ENCODE data around the gene GPS2.

The GPS2 gene

GRCh38 chr17:7293159-7293558 is 22.0 kb downstream of the GPS2 start:
- no peak for DNase-seq (ENCODE audit: low spot score)

DNA sequence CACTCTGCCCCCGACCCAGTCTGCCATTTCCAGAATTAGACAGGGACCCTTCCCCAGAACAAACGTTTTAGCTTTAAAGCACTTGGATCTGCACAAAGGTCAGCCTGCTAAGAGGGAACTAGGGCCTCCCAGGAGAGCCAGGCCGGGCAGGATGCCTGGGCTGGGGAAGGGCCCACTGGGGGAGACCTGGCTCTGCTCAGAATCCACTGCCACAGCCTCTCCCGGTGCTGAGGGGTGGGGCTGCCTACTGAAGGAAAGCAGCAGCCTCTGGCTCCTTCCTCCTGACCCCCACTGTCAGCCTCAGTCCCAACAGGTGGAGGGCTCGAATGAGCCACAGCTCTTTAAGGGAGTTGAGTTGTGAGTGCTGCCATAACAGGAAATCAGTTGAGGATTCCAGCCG is 22.4 kb downstream of the GPS2 start:
- DNase-seq (ENCODE audit: low spot score), result no peak

- no peak for DNase-seq (ENCODE audit: low spot score)
These were observed 23.0 kb downstream of the GPS2 start for GRCh38 chr17:7292194-7292593.

DNA sequence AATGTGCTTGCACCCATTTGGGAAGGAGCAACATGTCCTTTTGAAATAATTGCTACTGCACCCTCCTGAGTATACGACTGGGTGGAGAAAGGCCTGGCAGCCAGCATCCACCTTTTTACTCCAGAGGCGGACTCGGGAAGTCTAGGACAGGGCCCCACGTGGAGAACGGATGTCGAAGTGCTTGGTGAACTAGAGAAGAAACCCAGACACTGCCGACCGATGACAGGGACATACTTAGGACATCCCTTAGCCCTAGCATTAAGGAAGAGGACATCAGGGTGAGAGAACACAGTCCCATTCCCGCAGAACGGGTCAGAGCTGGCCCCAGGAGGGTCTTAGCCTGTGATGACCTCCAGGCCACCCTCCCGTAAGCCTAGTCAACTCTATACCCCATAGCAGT is 24.5 kb downstream of the GPS2 start:
- DNase-seq (ENCODE audit: low spot score), result no peak

GRCh38 chr17:7290166-7290565 is 25.0 kb downstream of the GPS2 start:
- no peak for DNase-seq (ENCODE audit: low spot score)

DNA sequence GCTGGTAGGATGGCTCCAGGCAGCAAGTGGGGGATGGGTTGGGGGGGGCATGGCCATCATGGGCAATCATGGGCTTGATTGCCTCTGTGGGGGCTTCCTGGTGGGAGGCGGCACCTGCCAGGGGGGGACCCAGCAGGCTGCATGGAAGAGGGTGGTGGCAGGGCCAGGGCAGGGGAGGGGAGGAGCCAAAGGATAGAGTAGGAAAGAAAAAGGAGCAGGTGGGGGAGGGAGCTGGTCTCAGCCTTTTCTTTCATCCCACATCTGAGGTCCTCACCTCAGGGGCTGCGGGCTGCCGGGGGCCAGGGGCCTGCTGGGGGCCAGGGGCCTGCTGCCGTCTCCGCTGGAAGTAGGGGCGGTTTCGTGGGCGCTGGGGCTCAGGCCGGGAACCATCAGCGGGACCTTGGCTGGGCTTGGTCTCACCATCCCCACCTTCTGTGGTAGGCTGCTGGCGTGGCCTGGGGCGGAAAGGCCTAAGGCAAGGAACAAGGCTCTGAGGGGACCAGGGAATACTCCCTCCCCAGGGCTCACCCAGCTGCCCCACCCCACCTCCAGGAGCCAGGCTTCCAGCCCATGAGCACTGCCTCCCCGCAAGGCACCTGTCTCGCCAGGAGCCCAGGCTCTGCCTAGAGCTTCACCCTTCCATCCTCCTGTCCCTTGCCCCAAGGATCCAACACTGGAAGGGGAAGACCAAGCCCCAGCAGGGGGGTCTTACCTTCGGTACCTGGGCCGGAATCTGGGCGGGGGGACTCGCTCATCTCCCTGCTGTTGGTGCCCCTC is 25.7 kb downstream of the GPS2 start:
- DNase-seq (ENCODE audit: low spot score), result no peak

GRCh38 chr17:7285679-7286078 is 29.5 kb downstream of the GPS2 start:
- DNase-seq (ENCODE audit: low spot score), result no peak

GRCh38 chr17:7284911-7285310 is 30.2 kb downstream of the GPS2 start:
- DNase-seq (ENCODE audit: low spot score), result no peak

DNA sequence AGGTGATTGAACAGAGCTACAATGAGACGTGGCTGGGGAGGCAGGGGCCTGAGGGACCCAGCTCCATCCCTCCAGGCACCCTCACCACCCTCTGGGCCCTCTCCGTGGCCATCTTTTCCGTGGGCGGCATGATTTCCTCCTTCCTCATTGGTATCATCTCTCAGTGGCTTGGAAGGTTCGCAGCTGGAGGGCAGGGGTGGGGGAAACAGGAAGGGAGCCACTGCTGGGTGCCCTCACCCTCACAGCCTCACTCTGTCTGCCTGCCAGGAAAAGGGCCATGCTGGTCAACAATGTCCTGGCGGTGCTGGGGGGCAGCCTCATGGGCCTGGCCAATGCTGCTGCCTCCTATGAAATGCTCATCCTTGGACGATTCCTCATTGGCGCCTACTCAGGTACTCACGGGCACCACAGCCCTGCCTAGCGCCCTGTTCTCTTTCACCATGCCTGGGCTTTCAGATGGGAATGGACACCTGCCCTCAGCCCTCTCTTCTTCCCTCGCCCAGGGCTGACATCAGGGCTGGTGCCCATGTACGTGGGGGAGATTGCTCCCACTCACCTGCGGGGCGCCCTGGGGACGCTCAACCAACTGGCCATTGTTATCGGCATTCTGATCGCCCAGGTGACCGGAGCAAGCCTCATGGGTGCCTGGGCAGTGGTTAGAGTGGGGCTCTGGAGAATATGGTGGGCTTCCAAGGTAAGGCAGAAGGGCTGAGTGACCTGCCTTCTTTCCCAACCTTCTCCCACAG is 31.5 kb downstream of the GPS2 start:
- DNase-seq (ENCODE audit: low spot score), result no peak

DNA sequence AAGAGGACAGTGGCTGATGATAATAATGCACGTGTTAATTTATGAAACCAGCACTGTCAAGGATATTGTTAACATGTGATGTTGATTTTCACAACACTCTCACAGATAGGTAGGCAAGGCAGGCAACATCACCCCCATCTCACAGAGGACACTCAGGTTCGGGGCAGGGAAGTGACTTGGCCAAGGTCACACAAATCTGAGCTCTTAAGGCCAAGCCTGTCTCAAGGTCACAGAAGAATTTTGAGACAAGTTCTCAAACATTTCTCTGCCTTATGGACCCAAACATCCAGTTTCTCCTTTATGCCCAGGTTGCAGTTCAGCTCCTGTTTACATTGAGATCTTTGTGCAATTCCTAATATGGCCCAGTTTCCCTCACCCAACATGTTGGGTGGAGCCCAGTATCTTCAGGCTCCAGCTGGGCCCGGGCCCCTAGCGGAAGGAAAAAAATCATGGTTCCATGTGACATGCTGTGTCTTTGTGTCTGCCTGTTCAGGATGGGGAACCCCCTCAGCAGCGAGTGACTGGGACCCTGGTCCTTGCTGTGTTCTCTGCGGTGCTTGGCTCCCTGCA is 32.3 kb downstream of the GPS2 start:
- DNase-seq (ENCODE audit: low spot score), result no peak

GRCh38 chr17:7281953-7282751 is 33.0 kb downstream of the GPS2 start:
- DNase-seq (ENCODE audit: low spot score), result no peak

GRCh38 chr17:7281074-7281952 is 33.8 kb downstream of the GPS2 start, which contains the start of gene SLC2A4:
TSS of gene SLC2A4 (plus strand) at chr17:7281718. CDS start at chr17:7281935, 217 bp downstream.
- DNase-seq (ENCODE audit: low spot score), result peak; percentile 80

DNA sequence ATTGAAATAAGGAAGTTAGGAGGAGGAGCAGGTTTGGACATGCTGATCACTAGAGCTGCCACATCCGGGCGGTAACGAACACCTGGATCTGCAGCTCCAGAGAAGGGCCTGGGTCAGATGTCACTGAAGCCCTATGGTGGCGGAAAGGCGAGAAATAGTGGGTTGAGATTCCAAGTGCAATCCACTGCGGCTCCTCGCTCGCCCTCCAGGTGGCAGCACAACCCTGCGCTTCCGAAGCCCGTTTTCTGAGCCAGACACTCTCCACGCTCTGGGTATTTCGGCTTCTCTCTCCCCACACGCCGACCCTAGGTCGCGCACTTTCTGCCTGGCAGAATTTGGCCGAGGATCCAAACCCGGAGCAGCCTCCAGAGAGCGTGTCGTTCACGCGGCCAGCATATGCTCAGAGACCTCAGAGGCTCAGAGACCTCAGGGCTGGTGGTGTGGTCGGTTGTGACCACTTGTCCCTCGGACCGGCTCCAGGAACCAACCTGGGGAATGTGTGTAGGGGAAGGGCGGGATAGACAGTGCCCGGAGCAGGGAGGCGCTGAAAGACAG is 34.6 kb downstream of the GPS2 start:
- peak; percentile 81 for DNase-seq (ENCODE audit: low spot score)

GRCh38 chr17:7279448-7279847 is 35.7 kb downstream of the GPS2 start:
- DNase-seq (ENCODE audit: low spot score), result no peak

DNA sequence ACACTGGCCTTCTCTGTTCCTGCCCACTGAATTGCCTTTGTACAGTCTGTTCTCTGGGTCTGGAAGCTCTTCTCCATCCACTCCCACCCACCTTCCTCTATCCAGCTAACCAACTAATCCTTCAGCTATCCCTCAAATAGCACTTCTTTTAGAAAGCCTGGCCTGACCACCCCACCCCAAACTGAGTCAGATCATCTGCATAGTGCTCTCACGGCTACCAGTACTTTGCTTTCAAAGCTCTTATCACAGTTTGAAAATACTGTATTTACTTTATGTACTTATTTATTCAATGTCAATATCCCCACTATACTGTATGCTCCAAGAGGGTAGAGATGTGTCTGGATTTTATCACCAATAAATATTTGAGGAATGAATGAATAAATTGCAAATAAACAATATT is 48.4 kb downstream of the GPS2 start:
- DNase-seq (ENCODE audit: low spot score), result no peak

DNA sequence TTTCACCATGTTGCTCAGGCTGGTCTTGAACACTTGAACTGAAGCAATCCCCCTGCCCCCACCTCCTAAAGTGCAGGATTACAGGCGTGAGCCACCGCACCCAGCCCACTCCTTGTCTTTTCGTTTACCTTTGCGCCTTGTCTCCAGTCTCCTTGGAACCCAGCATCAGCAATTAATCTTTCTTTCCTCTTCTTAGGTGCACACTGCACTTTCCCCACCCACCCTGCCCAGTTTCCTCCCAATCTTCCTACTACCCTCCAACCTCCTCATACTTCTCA is 51.4 kb downstream of the GPS2 start:
- DNase-seq (ENCODE audit: low spot score), result no peak

GRCh38 chr17:7262935-7263800 is 52.0 kb downstream of the GPS2 start:
- DNase-seq (ENCODE audit: low spot score), result no peak
